Activated naive CD8-positive, alpha-beta T cell (primary cell): Measurements from ENCODE around the gene KMO.

ENCODE experiments used
- H3K27ac Mint-ChIP-seq: one replicate; pipeline ENCODE4 v1.8.0; 2021; ENCODE audit warnings: mixed read lengths
- H3K27me3 Mint-ChIP-seq: one replicate; pipeline ENCODE4 v1.8.0; 2021; ENCODE audit warnings: mixed read lengths
- H3K36me3 Mint-ChIP-seq: one replicate; pipeline ENCODE4 v1.8.0; 2021; ENCODE audit warnings: mixed read lengths
- H3K4me1 Mint-ChIP-seq: one replicate; pipeline ENCODE4 v1.8.0; 2021; ENCODE audit warnings: low read depth, mixed read lengths
- H3K4me3 Mint-ChIP-seq: one replicate; pipeline ENCODE4 v1.8.0; 2021; ENCODE audit warnings: mild to moderate bottlenecking, mixed read lengths
- H3K9me3 Mint-ChIP-seq: one replicate; pipeline ENCODE4 v1.8.0; 2021; ENCODE audit warnings: low read depth, mixed read lengths

KMO gene

DNA sequence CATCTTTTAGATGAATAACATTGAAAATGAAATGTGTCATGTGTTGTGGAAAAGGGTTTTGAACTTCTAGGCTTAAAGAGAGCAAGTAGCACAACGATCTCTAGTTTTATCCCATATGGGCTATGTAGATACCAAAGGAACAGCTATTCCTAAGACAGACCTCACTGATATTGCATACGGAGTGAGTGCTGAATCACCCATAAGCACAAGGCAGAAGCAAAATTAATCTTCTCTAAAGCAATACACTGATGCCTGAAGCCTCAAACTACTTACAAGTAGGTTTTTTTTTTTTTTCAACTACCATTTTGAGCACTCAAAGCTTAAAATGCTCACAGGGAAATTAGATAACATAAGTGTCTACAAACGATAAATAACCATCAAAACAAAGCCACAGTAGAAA is 5.0 kb upstream of the KMO start:
- Mint-ChIP-seq H3K27me3 (peaks cover 14% of the 10 kb centered on the region), H3K36me3 (no peaks in the 10 kb centered on the region), H3K9me3 (no peaks in the 10 kb centered on the region), H3K4me1 (peaks cover 12% of the 10 kb centered on the region), H3K4me3 (no peak overlapping the region), H3K27ac (no peak overlapping the region)

DNA sequence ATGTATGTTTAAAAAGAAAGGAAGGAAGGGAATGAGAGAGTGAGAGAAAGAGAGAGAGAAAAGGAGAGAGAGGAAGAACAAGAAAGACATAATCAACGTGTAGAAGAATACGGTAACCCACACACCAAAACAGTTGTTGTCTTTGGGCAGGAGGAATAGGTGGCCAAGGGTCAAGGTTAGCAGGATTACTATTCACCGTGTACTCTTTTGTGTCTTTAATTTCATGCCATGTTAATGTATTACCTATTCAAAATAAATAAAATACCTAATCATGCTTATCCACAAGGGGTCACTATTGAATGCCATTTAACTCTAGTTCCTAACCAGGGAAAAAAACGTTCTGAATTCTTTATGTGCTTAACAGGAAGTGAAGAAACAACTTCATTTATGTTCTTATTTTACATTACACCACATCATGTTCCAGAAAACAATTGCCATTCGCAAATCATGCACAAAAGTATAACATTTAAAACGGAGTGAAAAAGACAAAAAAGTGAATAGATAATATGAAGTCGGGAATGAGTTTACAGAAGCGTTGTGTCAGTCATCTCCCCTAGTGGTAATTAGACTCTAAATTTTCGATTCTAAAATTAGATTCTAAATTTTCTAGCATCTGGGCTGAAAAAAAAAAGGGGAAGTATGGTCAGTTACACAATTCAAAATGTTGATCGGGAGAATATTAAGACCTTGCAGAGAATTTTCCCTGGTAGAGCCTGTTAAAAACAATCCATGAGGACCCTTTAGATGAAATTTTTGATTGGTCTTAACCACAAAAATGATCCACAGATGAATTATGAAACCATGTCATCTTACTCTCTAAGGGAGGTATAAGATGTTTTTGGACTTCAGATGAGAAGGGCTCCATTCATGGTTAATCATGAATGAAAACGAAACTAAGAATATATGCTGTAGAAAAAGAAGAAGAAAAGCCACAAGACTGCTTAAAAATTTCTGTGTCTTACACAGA is 700 bp upstream of the KMO start:
- Mint-ChIP-seq H3K27me3 (no peaks in the 10 kb centered on the region), H3K27ac (peak overlapping the region; percentile 94), H3K9me3 (no peaks in the 10 kb centered on the region), H3K36me3 (no peaks in the 10 kb centered on the region), H3K4me1 (peaks cover 14% of the 10 kb centered on the region), H3K4me3 (peak overlapping the region; percentile 95)

DNA sequence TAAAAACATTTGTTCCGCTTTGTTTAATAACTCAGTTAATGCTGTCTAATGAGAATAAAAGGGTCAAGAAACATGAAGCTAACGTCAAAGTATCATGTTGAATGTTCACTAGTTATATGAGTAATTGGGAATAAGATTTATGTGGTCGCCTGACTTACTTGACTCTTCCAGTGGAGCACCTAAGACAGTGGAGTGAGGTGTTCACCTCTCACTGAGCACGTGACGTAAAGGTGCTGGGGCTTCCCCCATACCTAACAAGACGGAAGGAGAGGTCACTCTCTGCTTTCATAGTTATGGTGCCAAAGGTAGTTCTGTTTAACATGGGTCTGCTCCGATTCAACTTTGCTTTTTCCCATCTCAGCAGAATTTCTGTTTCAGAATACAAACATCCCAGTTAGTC is 686 bp downstream of the KMO start:
- Mint-ChIP-seq H3K9me3 (no peaks in the 10 kb centered on the region), H3K27ac (no peak overlapping the region), H3K36me3 (no peaks in the 10 kb centered on the region), H3K4me1 (peaks cover 16% of the 10 kb centered on the region), H3K27me3 (no peaks in the 10 kb centered on the region), H3K4me3 (peak overlapping the region; percentile 6)

GRCh38 chr1:241533326-241534115 is 1.3 kb downstream of the KMO start:
- H3K27me3 Mint-ChIP-seq, result no peaks in the 10 kb centered on the region
- no peak overlapping the region for H3K27ac Mint-ChIP-seq
- H3K4me1 Mint-ChIP-seq, result peaks cover 16% of the 10 kb centered on the region
- no peak overlapping the region for H3K4me3 Mint-ChIP-seq
- H3K36me3 Mint-ChIP-seq, result no peaks in the 10 kb centered on the region
- H3K9me3 Mint-ChIP-seq, result no peaks in the 10 kb centered on the region

DNA sequence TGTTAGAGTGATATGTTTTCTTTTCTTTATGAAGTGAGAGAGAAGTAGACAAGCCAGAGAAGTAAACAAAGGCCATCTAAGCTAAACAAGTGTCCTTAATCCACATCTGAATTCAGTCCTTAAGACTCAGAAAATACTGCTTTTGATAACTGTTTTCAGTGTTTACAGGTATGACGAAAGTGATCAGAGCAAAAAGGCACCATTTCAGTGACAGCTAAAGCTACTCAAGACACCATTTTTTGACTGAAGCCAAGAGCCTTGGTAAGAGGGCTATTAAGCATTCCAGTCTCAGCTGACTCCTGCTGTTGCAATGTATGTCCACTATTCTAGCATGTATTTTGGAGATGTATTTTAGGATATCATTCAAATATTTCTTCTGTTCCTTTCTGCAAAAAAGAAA is 4.1 kb downstream of the KMO start:
- H3K4me1 Mint-ChIP-seq, result peaks cover 12% of the 10 kb centered on the region
- H3K36me3 Mint-ChIP-seq, result no peaks in the 10 kb centered on the region
- H3K27ac Mint-ChIP-seq, result no peak overlapping the region
- H3K9me3 Mint-ChIP-seq, result no peaks in the 10 kb centered on the region
- H3K4me3 Mint-ChIP-seq, result no peak overlapping the region
- peaks cover 2% of the 10 kb centered on the region for H3K27me3 Mint-ChIP-seq

DNA sequence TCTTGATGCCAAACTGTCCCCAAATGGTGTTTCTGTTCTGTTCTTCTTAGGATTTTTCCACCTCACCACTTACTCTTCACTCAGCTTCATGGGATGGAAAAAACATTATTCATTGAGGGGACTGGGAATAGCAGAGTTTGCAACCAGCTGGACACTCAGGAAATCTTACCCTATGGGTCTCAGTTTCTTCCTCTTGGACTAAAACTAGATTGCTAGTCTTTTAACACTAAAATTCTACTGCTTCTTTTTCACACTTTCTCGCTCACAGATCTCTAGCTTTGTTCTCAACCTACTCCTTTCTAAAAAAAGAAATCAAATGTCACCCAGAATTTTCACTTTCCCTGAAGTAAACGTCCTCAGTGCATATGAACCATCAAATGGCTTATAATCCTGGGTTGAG is 4.8 kb downstream of the KMO start:
- Mint-ChIP-seq H3K9me3 (no peaks in the 10 kb centered on the region), H3K4me3 (no peak overlapping the region), H3K36me3 (no peaks in the 10 kb centered on the region), H3K27ac (no peak overlapping the region), H3K27me3 (peaks cover 2% of the 10 kb centered on the region), H3K4me1 (peaks cover 5% of the 10 kb centered on the region)

- no peaks in the 10 kb centered on the region for H3K4me1 Mint-ChIP-seq
- H3K27me3 Mint-ChIP-seq, result peaks cover 2% of the 10 kb centered on the region
- H3K36me3 Mint-ChIP-seq, result no peaks in the 10 kb centered on the region
- H3K4me3 Mint-ChIP-seq, result no peak overlapping the region
- no peaks in the 10 kb centered on the region for H3K9me3 Mint-ChIP-seq
- no peak overlapping the region for H3K27ac Mint-ChIP-seq
Observed at GRCh38 chr1:241542199-241542907, 10.2 kb downstream of the KMO start.

- no peak overlapping the region for H3K4me3 Mint-ChIP-seq
- H3K9me3 Mint-ChIP-seq, result no peaks in the 10 kb centered on the region
- no peak overlapping the region for H3K27ac Mint-ChIP-seq
- no peaks in the 10 kb centered on the region for H3K36me3 Mint-ChIP-seq
- H3K4me1 Mint-ChIP-seq, result peaks cover 26% of the 10 kb centered on the region
- H3K27me3 Mint-ChIP-seq, result no peaks in the 10 kb centered on the region
Observed at GRCh38 chr1:241548008-241548407, 15.8 kb downstream of the KMO start.

GRCh38 chr1:241550318-241550717 is 18.1 kb downstream of the KMO start:
- Mint-ChIP-seq H3K36me3 (no peaks in the 10 kb centered on the region), H3K27me3 (no peaks in the 10 kb centered on the region), H3K4me3 (no peak overlapping the region), H3K9me3 (no peaks in the 10 kb centered on the region), H3K27ac (peak overlapping the region; percentile 50), H3K4me1 (peaks cover 26% of the 10 kb centered on the region)

GRCh38 chr1:241551759-241552638 is 19.8 kb downstream of the KMO start:
- no peaks in the 10 kb centered on the region for H3K36me3 Mint-ChIP-seq
- peak overlapping the region; percentile 83 for H3K4me3 Mint-ChIP-seq
- H3K27me3 Mint-ChIP-seq, result no peaks in the 10 kb centered on the region
- H3K27ac Mint-ChIP-seq, result peak overlapping the region; percentile 98
- H3K4me1 Mint-ChIP-seq, result peaks cover 26% of the 10 kb centered on the region
- no peaks in the 10 kb centered on the region for H3K9me3 Mint-ChIP-seq

GRCh38 chr1:241553886-241554592 is 21.9 kb downstream of the KMO start:
- Mint-ChIP-seq H3K9me3 (no peaks in the 10 kb centered on the region), H3K27me3 (no peaks in the 10 kb centered on the region), H3K36me3 (no peaks in the 10 kb centered on the region), H3K4me3 (no peak overlapping the region), H3K27ac (no peak overlapping the region), H3K4me1 (peaks cover 26% of the 10 kb centered on the region)

DNA sequence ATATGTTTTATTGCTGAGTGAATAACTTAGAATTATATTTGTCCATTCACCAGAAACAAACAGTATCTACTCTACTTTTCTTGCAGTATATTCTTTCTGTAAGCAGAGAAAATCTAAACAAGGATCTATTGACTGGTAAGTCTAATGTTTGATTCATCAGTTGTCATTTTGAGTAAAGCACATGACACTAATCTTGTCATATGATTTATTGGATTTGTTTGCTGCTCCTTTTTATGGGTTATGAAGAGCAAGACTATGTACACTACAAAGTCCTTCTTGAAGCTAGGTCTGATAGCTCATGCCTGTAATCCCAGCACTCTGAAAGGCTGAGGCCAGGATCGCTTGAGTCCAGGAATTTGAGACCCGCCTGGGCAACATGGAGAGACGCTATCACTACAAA is 23.3 kb downstream of the KMO start:
- Mint-ChIP-seq H3K27ac (no peak overlapping the region), H3K9me3 (no peaks in the 10 kb centered on the region), H3K36me3 (no peaks in the 10 kb centered on the region), H3K27me3 (no peaks in the 10 kb centered on the region), H3K4me3 (no peak overlapping the region), H3K4me1 (peaks cover 24% of the 10 kb centered on the region)

- H3K36me3 Mint-ChIP-seq, result no peaks in the 10 kb centered on the region
- peaks cover 9% of the 10 kb centered on the region for H3K4me1 Mint-ChIP-seq
- no peak overlapping the region for H3K4me3 Mint-ChIP-seq
- H3K27me3 Mint-ChIP-seq, result no peaks in the 10 kb centered on the region
- no peaks in the 10 kb centered on the region for H3K9me3 Mint-ChIP-seq
- no peak overlapping the region for H3K27ac Mint-ChIP-seq
Observed at GRCh38 chr1:241557031-241557430, 24.9 kb downstream of the KMO start.
